IPS-11a (cell line): ENCODE results near the gene LCE1F.

Experiments used
- H3K4me3 ChIP-seq: one replicate; pipeline ENCODE4 v1.5.1; 2013; ENCODE audit warnings: low read depth, low read length, control low read depth

The LCE1F gene

DNA sequence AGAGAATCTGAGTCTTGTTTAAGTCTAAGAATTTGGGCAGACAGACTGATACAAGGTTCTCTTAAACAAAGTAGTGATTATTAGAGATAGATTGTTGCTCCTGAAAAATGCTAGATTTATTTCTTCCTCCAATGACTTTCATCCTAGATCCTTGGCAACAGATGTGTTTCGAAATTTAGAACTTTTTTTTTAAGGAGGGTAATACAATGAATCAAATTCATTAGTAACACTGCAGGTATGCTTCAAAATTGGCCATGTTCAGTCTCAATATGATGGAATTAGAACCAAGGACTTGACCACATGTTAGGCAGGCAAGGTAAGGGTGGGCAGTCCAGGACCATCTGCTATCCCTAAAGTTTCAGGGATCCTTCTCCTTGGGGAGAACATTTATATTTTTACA lies 4.5 kb upstream of the LCE1F start:
- H3K4me3 ChIP-seq: no peak overlapping the region

- no peak overlapping the region for H3K4me3 ChIP-seq
These were observed 1.4 kb downstream of the LCE1F start for GRCh38 chr1:152776361-152776760.

- H3K4me3 ChIP-seq: no peak overlapping the region
These were observed 2.7 kb downstream of the LCE1F start for GRCh38 chr1:152777510-152778137.

DNA sequence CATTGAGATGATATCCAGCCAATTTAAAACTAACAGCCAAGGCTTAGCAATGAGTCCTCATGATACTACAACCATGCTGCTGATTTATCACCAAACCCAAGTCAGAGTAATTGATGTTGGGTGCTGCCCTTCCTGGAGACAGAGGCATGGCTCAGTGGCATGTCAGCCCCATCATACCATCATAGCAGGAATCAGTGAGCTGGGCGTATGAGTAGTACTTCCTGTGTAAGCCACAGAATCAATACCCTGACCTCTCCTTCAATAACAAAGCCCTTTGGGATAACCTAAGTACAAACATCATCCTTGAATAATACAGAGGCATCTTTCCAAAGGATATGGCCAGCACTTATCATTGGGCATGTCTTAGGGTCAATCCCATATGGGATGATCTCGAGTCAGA lies 8.2 kb downstream of the LCE1F start:
- H3K4me3 ChIP-seq: no peak overlapping the region

- H3K4me3 ChIP-seq: no peak within 1 kb of the TSS
These were observed 11.1 kb downstream of the LCE1F start, which contains the start of gene LCE1E for GRCh38 chr1:152786077-152786476. Gene LCE1E (plus strand): TSS chr1:152786257. CDS start chr1:152787300, 1,043 bp downstream.

DNA sequence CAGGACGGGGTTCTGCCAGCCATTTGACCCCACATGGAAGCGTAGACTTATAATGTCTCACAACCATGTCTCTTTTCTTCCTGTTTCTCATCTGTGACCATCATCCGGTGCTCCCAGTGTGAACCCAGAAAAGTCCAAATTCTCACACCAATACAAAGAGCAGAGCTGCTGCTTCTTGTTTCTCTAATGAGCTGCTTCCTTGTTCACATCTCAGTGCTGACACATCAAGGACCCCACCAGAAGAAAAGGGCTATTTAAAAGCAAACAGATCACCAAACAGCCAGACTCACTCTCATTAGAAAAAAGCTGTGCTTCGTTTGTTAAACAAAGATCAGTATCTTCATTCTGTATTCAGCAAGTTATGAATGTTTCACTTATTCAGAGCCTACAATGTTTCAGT lies 20.7 kb downstream of the LCE1F start:
- no peak overlapping the region for H3K4me3 ChIP-seq

DNA sequence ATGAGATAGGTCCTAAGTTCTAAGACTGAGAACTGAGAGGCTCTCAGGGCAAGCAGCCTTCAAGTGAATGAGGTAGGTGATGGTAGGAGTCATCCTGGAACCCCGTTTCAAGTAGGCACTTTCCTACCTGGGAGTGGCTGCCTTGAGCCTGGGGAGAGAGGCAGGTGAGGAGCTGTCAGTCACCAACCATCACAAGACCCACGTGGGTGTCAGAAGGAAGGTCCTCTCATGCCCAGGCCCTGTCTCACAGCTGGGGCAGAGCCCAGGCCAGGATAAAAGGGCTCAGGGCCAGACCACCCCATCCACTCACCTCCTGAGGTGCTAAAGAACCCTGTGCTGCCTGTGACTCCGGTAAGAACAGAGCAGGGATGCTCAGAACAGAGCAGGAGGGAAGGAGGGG lies 21.5 kb downstream of the LCE1F start, which contains the start of gene LCE1D:
Gene LCE1D, plus strand, starts transcription at position 301 of the 400 bp plus-strand sequence. CDS start 1,074 bp downstream, outside the sequence.
- H3K4me3 ChIP-seq: no peak within 1 kb of the TSS

GRCh38 chr1:152801333-152801732 lies 26.4 kb downstream of the LCE1F start:
- H3K4me3 ChIP-seq: no peak overlapping the region

DNA sequence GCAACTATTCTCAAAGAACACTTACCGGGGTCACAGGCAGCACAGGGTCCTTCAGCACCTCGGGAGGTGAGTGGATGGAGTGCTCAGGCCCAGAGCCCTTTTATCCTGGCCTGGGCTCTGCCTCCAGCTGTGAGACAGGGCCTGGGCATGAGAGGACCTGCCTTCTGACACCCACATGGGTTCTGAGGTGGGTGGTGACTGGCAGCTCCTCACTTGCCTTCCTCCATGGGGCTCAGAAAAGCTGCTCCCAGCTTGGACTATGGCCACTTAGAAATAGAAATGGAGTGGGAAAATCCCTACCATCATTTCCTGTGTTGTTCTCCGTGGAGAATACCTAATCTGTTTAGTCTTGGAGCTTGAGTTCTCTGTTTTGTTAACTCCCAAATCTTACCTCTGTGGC lies 31.6 kb downstream of the LCE1F start, which contains the start of gene LCE1C:
Gene LCE1C, minus strand, starts transcription at position 76 of the 400 bp plus-strand sequence. CDS start 1,173 bp downstream, outside the sequence.
- no peak within 1 kb of the TSS for H3K4me3 ChIP-seq

GRCh38 chr1:152811050-152811449 lies 36.1 kb downstream of the LCE1F start:
- H3K4me3 ChIP-seq: no peak overlapping the region

DNA sequence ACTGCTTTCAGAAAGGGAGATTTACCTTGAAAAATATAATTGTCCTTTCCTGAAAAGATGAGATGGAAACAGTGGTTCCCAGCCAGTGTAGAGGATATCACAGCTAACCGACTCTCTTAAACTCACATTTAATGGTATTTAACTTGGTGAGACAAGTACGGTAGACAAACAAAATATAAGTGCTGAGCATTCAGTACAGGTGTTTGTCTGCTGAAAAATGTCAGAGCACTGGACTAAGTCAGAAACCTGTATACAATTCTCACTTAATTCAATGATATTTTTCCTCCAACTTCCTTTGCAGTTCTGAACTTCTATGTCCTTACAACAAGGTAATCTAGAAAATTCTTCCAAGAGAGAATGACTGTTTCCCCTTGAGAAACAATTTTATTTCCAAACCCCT lies 36.7 kb downstream of the LCE1F start, which contains the start of gene LCE1B:
Gene LCE1B, plus strand, starts transcription at position 301 of the 400 bp plus-strand sequence. CDS start 476 bp downstream, outside the sequence.
- H3K4me3 ChIP-seq: no peak within 1 kb of the TSS

DNA sequence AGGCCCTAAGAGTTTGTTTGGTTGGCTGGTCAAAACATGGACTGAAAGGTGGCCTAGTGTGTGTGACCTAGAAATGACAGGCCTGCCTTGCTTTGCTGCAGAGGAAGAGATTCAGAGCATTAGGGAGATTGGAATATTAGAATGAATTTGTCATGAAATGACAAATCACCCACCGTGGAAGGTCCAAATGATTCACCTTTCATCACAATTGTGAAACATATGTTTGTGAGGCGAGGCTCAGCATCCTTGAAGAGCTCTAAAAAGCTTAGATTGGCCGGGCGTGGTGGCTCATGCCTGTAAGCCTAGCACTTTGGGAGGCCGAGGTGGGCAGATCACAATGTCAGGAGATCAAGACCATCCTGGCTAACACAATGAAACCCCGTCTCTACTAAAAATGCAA lies 42.4 kb downstream of the LCE1F start:
- H3K4me3 ChIP-seq: no peak overlapping the region

DNA sequence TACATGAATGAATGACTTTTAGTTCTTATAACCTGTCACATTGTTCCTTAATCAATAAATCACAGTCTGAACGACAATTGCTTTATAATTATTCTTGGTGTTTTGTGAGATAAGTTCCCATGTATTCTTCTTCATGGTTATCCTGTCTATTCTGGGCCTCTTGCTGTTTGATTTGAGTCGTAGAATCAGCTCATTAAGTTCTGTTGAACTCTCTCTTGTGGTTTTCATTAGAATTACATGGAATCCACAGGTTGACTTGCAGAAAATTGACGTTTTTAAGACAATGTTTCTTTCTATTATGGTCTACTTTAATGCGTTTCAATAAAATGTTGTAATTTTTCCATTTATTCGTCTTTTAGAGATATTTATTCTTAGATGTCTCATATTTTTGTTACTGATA lies 48.4 kb downstream of the LCE1F start:
- H3K4me3 ChIP-seq: no peak overlapping the region

GRCh38 chr1:152824964-152825363 lies 50.0 kb downstream of the LCE1F start:
- no peak overlapping the region for H3K4me3 ChIP-seq
